ENCODE measurements around the gene FIGN. TPM values are rescaled to one million over a fixed set of nuclear protein-coding genes. Genes with fewer than 3 reads are reported as not detected.

Gene FIGN
- total and polyA plus RNA-seq, 2 donors (not counting 3 experiments of a cell fraction or from before 2014, with no cell fraction given): 1.8 to 8.1 TPM

DNA sequence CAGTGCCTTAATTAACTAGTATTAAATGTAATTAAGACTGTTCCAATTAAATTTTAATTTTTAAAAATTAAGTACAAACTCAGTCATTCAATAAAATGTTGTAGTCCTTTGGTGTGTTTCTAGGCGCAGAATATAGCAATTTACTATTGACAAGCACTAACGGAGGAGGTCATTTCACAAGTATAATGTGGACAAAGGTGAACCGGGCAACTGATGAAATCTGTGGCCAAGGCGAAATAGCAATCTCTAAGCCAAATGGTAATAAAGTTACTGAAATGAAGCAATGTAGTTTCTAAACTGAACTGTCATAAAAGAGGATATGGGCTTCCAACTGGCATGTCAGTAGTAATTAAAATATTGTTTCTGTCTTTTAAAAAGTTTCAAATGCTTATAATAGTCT lies 27.5 kb downstream of the FIGN start:
- TF ChIP-seq MAX (IDR thresholded peaks at IDR 0.05; ENCODE audit: insufficient read depth, insufficient read length) (no peak), CTCF (IDR thresholded peaks at IDR 0.05; ENCODE audit: extremely low read depth in 1 of 2, insufficient read depth in 1 of 2, low read depth in 1 of 2, low read length in 2 of 2) (no peak), FOS (IDR thresholded peaks at IDR 0.05; ENCODE audit: borderline replicate concordance, insufficient read depth, low read length) (no peak), POLR2A (IDR thresholded peaks at IDR 0.05; ENCODE audit: low read depth, low read length) (no peak), EZH2 (IDR thresholded peaks at IDR 0.05; ENCODE audit: borderline replicate concordance, low read depth, low read length, severe bottlenecking) (no peak), JUN (IDR thresholded peaks at IDR 0.05; ENCODE audit: borderline replicate concordance, insufficient read depth, insufficient read length, low read depth) (no peak)
- Histone ChIP-seq H3K9ac (replicated peaks; ENCODE audit: extremely low read depth, insufficient read depth, low read length) (no peak overlapping the region), H3K79me2 (ENCODE audit: control insufficient read depth, insufficient read depth, low read length) (peaks cover 2% of the 10 kb centered on the region), H3K9me3 (replicated peaks; ENCODE audit: control insufficient read depth, insufficient read depth, low read length) (no peaks in the 10 kb centered on the region), H4K20me1 (replicated peaks; ENCODE audit: control insufficient read depth, extremely low read depth, insufficient read depth, low read length) (no peaks in the 10 kb centered on the region), H3K4me2 (ENCODE audit: insufficient read depth, low read length) (no peak overlapping the region), H3K4me1 (ENCODE audit: control insufficient read depth, extremely low read depth, insufficient read depth, low read length) (no peaks in the 10 kb centered on the region), H3K36me3 (ENCODE audit: control insufficient read depth in 2 of 2, extremely low read depth in 1 of 2, insufficient read depth in 2 of 2, low read length in 2 of 2) (no peaks in the 10 kb centered on the region), H3K27ac (ENCODE audit: insufficient read depth, low read depth, low read length) (no peak overlapping the region), H3K4me3 (replicated peaks in 1 of 3; ENCODE audit: insufficient read depth in 1 of 3, low read depth in 1 of 3, low read length in 3 of 3) (no peak overlapping the region), H2AFZ (ENCODE audit: low read depth, low read length) (no peak overlapping the region), H3K27me3 (ENCODE audit: control insufficient read depth in 2 of 2, insufficient read depth in 2 of 2, low read length in 2 of 2) (no peaks in the 10 kb centered on the region), H3K9me1 (replicated peaks; ENCODE audit: control insufficient read depth, extremely low read depth, insufficient read depth, low read length) (no peaks in the 10 kb centered on the region)
- no peak for FAIRE-seq
- intact Hi-C loops (cut with micrococcal nuclease): no loop called here
- ChIA-PET CTCF (no interaction called here), POLR2A (no interaction called here)
- BruUV-seq (replicated peaks): no TSS peak
- DNase-seq (ENCODE audit: low read depth, low spot score): no peak
- dilution Hi-C loops (cut with MboI; ENCODE audit: extremely low pct_ligation_motif_present, low sequenced_read_pairs): no loop called here

DNA sequence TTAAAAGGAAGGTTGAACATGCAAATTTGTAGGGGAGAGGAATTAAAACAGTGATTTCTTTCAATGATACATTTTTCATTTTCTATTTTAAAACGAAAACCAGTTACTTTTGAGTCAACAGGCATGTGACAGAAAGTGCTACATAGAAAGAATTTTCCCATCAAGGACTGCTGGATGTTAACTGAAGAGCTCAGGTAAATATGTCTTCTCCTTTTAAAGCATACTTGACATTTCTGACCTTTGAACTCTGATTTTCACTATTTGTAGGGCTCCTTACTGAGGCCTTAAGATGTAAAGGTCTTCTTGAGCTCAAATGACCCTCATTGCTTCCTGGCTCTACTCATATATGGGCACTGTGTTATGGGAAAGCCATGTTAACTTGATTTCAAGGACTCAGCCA lies 32.4 kb downstream of the FIGN start:
- H3K9me1 ChIP-seq (replicated peaks; ENCODE audit: control insufficient read depth, extremely low read depth, insufficient read depth, low read length): no peaks in the 10 kb centered on the region
- no peak for TF ChIP-seq JUN (IDR thresholded peaks at IDR 0.05; ENCODE audit: borderline replicate concordance, insufficient read depth, insufficient read length, low read depth)
- TF ChIP-seq MYC (IDR thresholded peaks at IDR 0.05; ENCODE audit: low read depth, low read length): no peak
- no peak for TF ChIP-seq FOS (IDR thresholded peaks at IDR 0.05; ENCODE audit: borderline replicate concordance, insufficient read depth, low read length)
- ChIA-PET POLR2A (no interaction called here), CTCF (interaction anchor here (0.7 to 1.2 kb wide), 2 partner anchors 11 to 62 kb away, joined by 3 read pairs; no protein-coding TSS in a partner anchor)
- no peak overlapping the region for H2AFZ ChIP-seq (ENCODE audit: low read depth, low read length)
- no peaks in the 10 kb centered on the region for H3K27me3 ChIP-seq (ENCODE audit: control insufficient read depth in 2 of 2, insufficient read depth in 2 of 2, low read length in 2 of 2)
- no peak overlapping the region for H3K27ac ChIP-seq (ENCODE audit: insufficient read depth, low read depth, low read length)
- no peak overlapping the region for H3K4me2 ChIP-seq (ENCODE audit: insufficient read depth, low read length)
- intact Hi-C loops (cut with micrococcal nuclease) (no loop called here), dilution Hi-C loops (cut with MboI; ENCODE audit: extremely low pct_ligation_motif_present, low sequenced_read_pairs) (no loop called here)
- no peak for DNase-seq (ENCODE audit: low read depth, low spot score)
- no peak overlapping the region for H3K4me3 ChIP-seq (replicated peaks in 1 of 3; ENCODE audit: insufficient read depth in 1 of 3, low read depth in 1 of 3, low read length in 3 of 3)
- H3K9ac ChIP-seq (replicated peaks; ENCODE audit: extremely low read depth, insufficient read depth, low read length): no peak overlapping the region
- H3K4me1 ChIP-seq (ENCODE audit: control insufficient read depth, extremely low read depth, insufficient read depth, low read length): no peaks in the 10 kb centered on the region
- no peaks in the 10 kb centered on the region for H4K20me1 ChIP-seq (replicated peaks; ENCODE audit: control insufficient read depth, extremely low read depth, insufficient read depth, low read length)
- H3K9me3 ChIP-seq (replicated peaks; ENCODE audit: control insufficient read depth, insufficient read depth, low read length): no peaks in the 10 kb centered on the region
- no peaks in the 10 kb centered on the region for H3K36me3 ChIP-seq (ENCODE audit: control insufficient read depth in 2 of 2, extremely low read depth in 1 of 2, insufficient read depth in 2 of 2, low read length in 2 of 2)
- no TSS peak for BruUV-seq (replicated peaks)
- H3K79me2 ChIP-seq (ENCODE audit: control insufficient read depth, insufficient read depth, low read length): no peaks in the 10 kb centered on the region
- FAIRE-seq: no peak
